ENCODE measurements around the gene ZNF792.
"Not testable (repeated sequence)": the region's sequence is repeated elsewhere in the genome, so short reads cannot be mapped to it uniquely, and the experiment has no call there.

Gene ZNF792

GRCh38 chr19:34998777-34999497, 34.9 kb upstream of the ZNF792 start:
- DNase-seq = no peak

- DNase-seq = not testable (repeated sequence)
These were observed 34.2 kb upstream of the ZNF792 start for GRCh38 chr19:34998224-34998623.

- no peak for DNase-seq
These were observed 33.1 kb upstream of the ZNF792 start for GRCh38 chr19:34997071-34997617.

- DNase-seq = no peak
These were observed 31.5 kb upstream of the ZNF792 start for GRCh38 chr19:34995551-34995950.

GRCh38 chr19:34994643-34995541, 30.9 kb upstream of the ZNF792 start:
- DNase-seq = peak; percentile 36

GRCh38 chr19:34994286-34994642, 30.2 kb upstream of the ZNF792 start:
- no peak for DNase-seq

GRCh38 chr19:34992582-34992981, 28.6 kb upstream of the ZNF792 start:
- DNase-seq = not testable (repeated sequence)

GRCh38 chr19:34991542-34992333, 27.7 kb upstream of the ZNF792 start:
- DNase-seq = peak; percentile 31

- DNase-seq = peak; percentile 90
These were observed 26.7 kb upstream of the ZNF792 start for GRCh38 chr19:34990578-34991192.

- peak; percentile 97 for DNase-seq
These were observed 25.3 kb upstream of the ZNF792 start for GRCh38 chr19:34989298-34989697.

GRCh38 chr19:34988119-34988518, 24.1 kb upstream of the ZNF792 start:
- DNase-seq = no peak

- peak; percentile 56 for DNase-seq
These were observed 21.4 kb upstream of the ZNF792 start for GRCh38 chr19:34985249-34986022.

GRCh38 chr19:34984287-34984686, 20.3 kb upstream of the ZNF792 start:
- no peak for DNase-seq

GRCh38 chr19:34983786-34984185, 19.8 kb upstream of the ZNF792 start:
- no peak for DNase-seq

GRCh38 chr19:34982275-34982674, 18.2 kb upstream of the ZNF792 start:
- no peak for DNase-seq

- no peak for DNase-seq
These were observed 16.0 kb upstream of the ZNF792 start for GRCh38 chr19:34979819-34980640.

GRCh38 chr19:34976611-34977010, 12.6 kb upstream of the ZNF792 start:
- no peak for DNase-seq

GRCh38 chr19:34975056-34975455, 11.0 kb upstream of the ZNF792 start:
- no peak for DNase-seq

- DNase-seq = peak; percentile 95
These were observed 10.6 kb upstream of the ZNF792 start for GRCh38 chr19:34974646-34975045.

GRCh38 chr19:34972163-34972705, 8.2 kb upstream of the ZNF792 start:
- no peak for DNase-seq

Measured in inflammatory macrophage treated with lipopolysaccharide for 4 hours (primary cell).